ENCODE data around the gene LRP1.
A peak's percentile ranks its signal among the peaks of the same experiment; 100 is the strongest.

LRP1 gene

GRCh38 chr12:57211791-57212700 lies 83.8 kb downstream of the LRP1 start:
- no peak for DNase-seq (ENCODE audit: low spot score)
- in situ Hi-C loops (cut with MboI; ENCODE audit: low pct_unique_long_range_greater_than_20kb, low sequenced_read_pairs, unreplicated experiment), result no loop called here
- no peak for TF ChIP-seq CTCF (IDR thresholded peaks at IDR 0.05; ENCODE audit: extremely low read depth, insufficient read depth, missing control alignments)

DNA sequence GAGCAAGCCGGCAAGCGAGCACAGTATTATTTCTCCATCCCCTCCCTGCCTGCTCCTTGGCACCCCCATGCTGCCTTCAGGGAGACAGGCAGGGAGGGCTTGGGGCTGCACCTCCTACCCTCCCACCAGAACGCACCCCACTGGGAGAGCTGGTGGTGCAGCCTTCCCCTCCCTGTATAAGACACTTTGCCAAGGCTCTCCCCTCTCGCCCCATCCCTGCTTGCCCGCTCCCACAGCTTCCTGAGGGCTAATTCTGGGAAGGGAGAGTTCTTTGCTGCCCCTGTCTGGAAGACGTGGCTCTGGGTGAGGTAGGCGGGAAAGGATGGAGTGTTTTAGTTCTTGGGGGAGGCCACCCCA lies 84.4 kb downstream of the LRP1 start:
- in situ Hi-C loops (cut with MboI; ENCODE audit: low pct_unique_long_range_greater_than_20kb, low sequenced_read_pairs, unreplicated experiment), result no loop called here

GRCh38 chr12:57213058-57213715 lies 84.9 kb downstream of the LRP1 start:
- DNase-seq (ENCODE audit: low spot score), result peak; percentile 93
- TF ChIP-seq CTCF (IDR thresholded peaks at IDR 0.05; ENCODE audit: extremely low read depth, insufficient read depth, missing control alignments), result peak; percentile 94
- in situ Hi-C loops (cut with MboI; ENCODE audit: low pct_unique_long_range_greater_than_20kb, low sequenced_read_pairs, unreplicated experiment), result no loop called here

More for the DNA sequence above, 84.4 kb downstream of the LRP1 start:
- no peak for TF ChIP-seq CTCF (IDR thresholded peaks at IDR 0.05; ENCODE audit: extremely low read depth, insufficient read depth, missing control alignments)
- DNase-seq (ENCODE audit: low spot score), result no peak

DNA sequence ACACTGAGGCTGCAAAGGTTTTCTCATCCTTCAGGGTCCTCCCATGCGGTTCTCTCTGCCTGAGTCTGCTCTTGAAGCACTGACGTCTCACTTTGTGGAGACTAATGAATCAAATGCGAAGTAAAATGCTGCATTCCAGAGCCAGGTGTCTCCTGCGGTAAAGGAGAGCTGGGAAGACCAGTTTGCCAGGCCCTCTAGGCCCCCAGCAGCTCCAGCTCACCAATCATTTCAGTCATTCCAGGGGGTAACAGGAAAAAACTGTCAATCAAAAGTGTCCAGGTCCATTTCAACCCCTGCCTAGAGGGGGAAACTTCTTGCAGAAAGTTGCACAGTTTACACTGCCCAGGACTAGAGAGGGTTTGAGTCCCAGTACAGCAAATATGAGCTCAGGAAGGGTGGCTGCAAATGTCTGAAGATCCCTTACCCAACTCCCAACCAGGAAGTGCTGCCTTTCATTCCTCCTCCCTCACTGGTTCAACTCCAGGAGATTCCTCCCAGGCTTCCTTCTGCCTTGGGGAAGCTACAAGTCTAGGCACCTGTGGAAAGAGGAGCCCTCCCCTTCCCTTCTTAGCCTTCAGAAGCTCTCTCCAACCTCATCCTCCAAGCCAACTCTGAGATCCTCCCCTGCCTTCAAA lies 85.6 kb downstream of the LRP1 start:
- in situ Hi-C loops (cut with MboI; ENCODE audit: low pct_unique_long_range_greater_than_20kb, low sequenced_read_pairs, unreplicated experiment), result no loop called here
- no peak for DNase-seq (ENCODE audit: low spot score)
- TF ChIP-seq CTCF (IDR thresholded peaks at IDR 0.05; ENCODE audit: extremely low read depth, insufficient read depth, missing control alignments), result no peak

GRCh38 chr12:57214398-57214781 lies 86.1 kb downstream of the LRP1 start:
- in situ Hi-C loops (cut with MboI; ENCODE audit: low pct_unique_long_range_greater_than_20kb, low sequenced_read_pairs, unreplicated experiment), result no loop called here
- TF ChIP-seq CTCF (IDR thresholded peaks at IDR 0.05; ENCODE audit: extremely low read depth, insufficient read depth, missing control alignments), result peak; percentile 79
- DNase-seq (ENCODE audit: low spot score), result peak; percentile 86

DNA sequence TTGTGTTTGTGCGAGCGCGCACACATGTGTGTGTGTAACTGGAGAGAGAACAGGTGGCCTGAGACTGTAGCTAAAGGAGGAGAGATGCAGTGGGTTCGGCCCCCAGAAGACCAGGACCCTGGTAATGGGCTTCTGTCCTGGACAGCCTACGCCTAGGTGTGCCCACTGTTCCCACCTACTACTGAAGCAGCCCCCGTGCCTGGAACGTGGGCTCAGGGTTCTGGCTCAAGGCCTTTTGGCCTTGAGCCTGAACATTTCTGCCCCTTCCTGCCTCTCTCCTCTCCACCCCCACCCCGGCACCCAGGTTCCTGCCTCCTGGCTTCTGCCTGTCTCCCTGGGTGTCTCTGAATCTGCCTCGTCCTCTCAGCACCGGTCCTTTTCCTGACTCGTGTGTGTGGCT lies 86.8 kb downstream of the LRP1 start:
- in situ Hi-C loops (cut with MboI; ENCODE audit: low pct_unique_long_range_greater_than_20kb, low sequenced_read_pairs, unreplicated experiment), result no loop called here

More for the DNA sequence above, 86.8 kb downstream of the LRP1 start:
- TF ChIP-seq CTCF (IDR thresholded peaks at IDR 0.05; ENCODE audit: extremely low read depth, insufficient read depth, missing control alignments), result no peak
- no peak for DNase-seq (ENCODE audit: low spot score)

Data from GM13977 (cell line).